Right lobe of liver (tissue), 6 donors: Measurements from ENCODE around the gene ARG2. TPM values are rescaled to one million over a fixed set of nuclear protein-coding genes. Genes with fewer than 3 reads are reported as not detected.

Source experiments
- ATAC-seq, 4 donors: fragments of 200-7000 bp; cut with Tn5 transposase; one replicate each; pipeline ENCODE4 v1.9.1; 2020; ENCODE audit warnings: mild to moderate bottlenecking in 4 of 4, moderate library complexity in 4 of 4
- DNase-seq, 3 donors: peaks; one replicate each; pipeline ENCODE4 v3.0.0-alpha.2; 2020
- H3K27ac ChIP-seq, 3 donors: fragments of 200-600 bp; one replicate each; pipeline ENCODE4 v1.8.0; 2022
- H3K27me3 ChIP-seq, 2 donors: fragments of 200-600 bp; one replicate each; pipeline ENCODE4 v1.8.0; 2022
- H3K36me3 ChIP-seq, 4 donors: fragments of 200-600 bp; sonication (generic) in 1 of 4; one replicate each; pipeline versions ENCODE4 v1.5.1 to v1.8.0; 2017 to 2022; ENCODE audit warnings: control low read depth in 1 of 4
- H3K4me1 ChIP-seq, 4 donors: fragments of 200-600 bp; sonication (generic) in 1 of 4; one replicate each; pipeline versions ENCODE4 v1.5.1 to v1.8.0; 2017 to 2022; ENCODE audit warnings: control low read depth in 1 of 4
- H3K4me3 ChIP-seq, 3 donors: fragments of 200-600 bp; one replicate each; pipeline ENCODE4 v1.8.0; 2022
- H3K9me3 ChIP-seq, 4 donors: fragments of 200-600 bp; sonication (generic) in 1 of 4; one replicate each; pipeline versions ENCODE4 v1.5.1 to v1.8.0; 2017 to 2022; ENCODE audit warnings: control low read depth in 1 of 4
- CTCF ChIP-seq, 4 donors: fragments of 200-600 bp in 3 of 4; fragments of 450-650 bp in 1 of 4; IDR thresholded peaks; one replicate each; pipeline versions ENCODE4 v1.5.1 to v1.8.0; 2016 to 2022; ENCODE audit warnings: antibody characterized with exemption in 4 of 4, mild to moderate bottlenecking in 2 of 4
- POLR2A ChIP-seq: fragments of 450-650 bp; IDR thresholded peaks from one replicate; pipeline ENCODE4 v1.6.1; 2017; ENCODE audit warnings: antibody characterized with exemption, mild to moderate bottlenecking
- WGBS: methylation state at CpG from one replicate; pipeline ENCODE4 v1.1.6; 2018; ENCODE audit warnings: low coverage, low lambda C conversion rate; ENCODE audit not compliant: insufficient coverage; ENCODE audit errors: missing lambda C conversion rate; 5-methylcytosine and 5-hydroxymethylcytosine counted together
- intact Hi-C, 2 donors: fragments of 100-400 bp; cut with DNase I; formaldehyde crosslinking; loops; one replicate each; pipeline versions ENCODE4 v1.11.2 to v1.14.1; 2022
- total RNA-seq, 6 experiments: library from RNA; depleted of rRNA in 2 of 6; stranded (reverse); fragments of >200 nt in 2 of 6; fragmentation: NEBNext Ultra II Directional in 3 of 6; extraction: Animal tissue kit (Norgen Biotek cat#: 25700) in 3 of 6; gene quantifications; one replicate each; pipeline versions ENCODE4 v1.1.0 to v1.2.4, GENCODE V29; 2016 to 2023
- donor health status: DM: no; HTN: yes; CAD: no.
- donor health status: DM: no; HTN: no; CAD: no.
- donor health status: DM: no; HTN: no; CAD: no.
- donor health status: DM: no; HTN: yes; CAD: no.
- donor health status: DM: no; HTN: yes; CAD: no.

Gene ARG2
- total RNA-seq, 6 experiments from 2014 or later, result 0.92 to 3.3 (median 1.7) TPM; not detected in 1

GRCh38 chr14:67646131-67646530 is 26.4 kb downstream of the ARG2 start:
- 96% methylated on average over 3 of the region's 3 CpGs for WGBS

GRCh38 chr14:67650151-67650550 is 30.4 kb downstream of the ARG2 start:
- Histone ChIP-seq H3K27ac (no peak overlapping the region), H3K4me3 (no peak overlapping the region), H3K27me3 (no peaks in the 10 kb centered on the region), H3K9me3 (no peaks in the 10 kb centered on the region), H3K36me3 (peaks cover 7 to 72% (median 23%) of the 10 kb centered on the region in 4 donors), H3K4me1 (no peaks in the 10 kb centered on the region)
- ATAC-seq (no peak), DNase-seq (no peak)
- WGBS, result 100% methylated on average over 1 of the region's 1 CpG
- intact Hi-C loops, result no loop called here
- no peak for TF ChIP-seq CTCF (IDR thresholded peaks at IDR 0.05)
- no peak for TF ChIP-seq POLR2A

More at GRCh38 chr14:67646131-67646530, 26.4 kb downstream of the ARG2 start:
- no peak overlapping the region for H3K27ac ChIP-seq
- ATAC-seq (no peak), DNase-seq (no peak)
- no peaks in the 10 kb centered on the region for H3K9me3 ChIP-seq
- no peaks in the 10 kb centered on the region for H3K4me1 ChIP-seq
- TF ChIP-seq POLR2A, result no peak
- intact Hi-C loops, result no loop called here
- H3K36me3 ChIP-seq, result peaks cover 5 to 35% (median 8%) of the 10 kb centered on the region in 4 donors
- H3K4me3 ChIP-seq, result no peak overlapping the region
- H3K27me3 ChIP-seq, result no peaks in the 10 kb centered on the region

GRCh38 chr14:67650694-67651093 is 31.0 kb downstream of the ARG2 start:
- TF ChIP-seq CTCF (IDR thresholded peaks at IDR 0.05) (no peak), POLR2A (no peak)
- Histone ChIP-seq H3K4me3 (no peak overlapping the region), H3K4me1 (no peaks in the 10 kb centered on the region), H3K27ac (no peak overlapping the region), H3K36me3 (peaks cover 7 to 77% (median 24%) of the 10 kb centered on the region in 4 donors), H3K27me3 (no peaks in the 10 kb centered on the region), H3K9me3 (no peaks in the 10 kb centered on the region)
- no peak for DNase-seq
- ATAC-seq, result no peak
- intact Hi-C loops, result no loop called here
- 83% methylated on average over 2 of the region's 2 CpGs for whole genome bisulfite sequencing

GRCh38 chr14:67652189-67652588 is 32.5 kb downstream of the ARG2 start:
- peaks cover 7 to 84% (median 27%) of the 10 kb centered on the region in 4 donors for H3K36me3 ChIP-seq
- TF ChIP-seq CTCF (IDR thresholded peaks at IDR 0.05) (no peak), POLR2A (no peak)
- H3K27me3 ChIP-seq, result no peaks in the 10 kb centered on the region
- intact Hi-C loops, result no loop called here
- H3K27ac ChIP-seq, result no peak overlapping the region
- DNase-seq (no peak), ATAC-seq (no peak)
- H3K4me3 ChIP-seq, result no peak overlapping the region
- no peaks in the 10 kb centered on the region for H3K9me3 ChIP-seq
- WGBS, result 82% methylated on average over 1 of the region's 1 CpG
- H3K4me1 ChIP-seq, result no peaks in the 10 kb centered on the region

- Histone ChIP-seq H3K27ac (no peak overlapping the region), H3K4me1 (no peaks in the 10 kb centered on the region), H3K36me3 (peaks cover 7 to 79% (median 28%) of the 10 kb centered on the region in 4 donors), H3K27me3 (no peaks in the 10 kb centered on the region), H3K9me3 (no peaks in the 10 kb centered on the region), H3K4me3 (no peak overlapping the region)
- ATAC-seq (no peak), DNase-seq (no peak)
- intact Hi-C loops, result no loop called here
- no CpG with 5 or more reads among the region's 6 CpGs for WGBS
- TF ChIP-seq POLR2A, result no peak
- TF ChIP-seq CTCF (IDR thresholded peaks at IDR 0.05), result no peak
Measured at GRCh38 chr14:67653651-67654280, 34.0 kb downstream of the ARG2 start.
